SJCRH30 (cell line): ENCODE data around the gene SLC2A6. TPM values are rescaled to one million over a fixed set of nuclear protein-coding genes. Genes with fewer than 3 reads are reported as not detected.

Experiments used
- total RNA-seq: library from RNA; depleted of rRNA; stranded (reverse); fragments of >200 nt; shearing (Covaris generic); gene quantifications from 2 replicates; pipeline ENCODE4 v1.2.3, GENCODE V29; 2014; rRNA removed

The SLC2A6 gene
- total RNA-seq, 1 experiment from 2014 or later: 23.4 TPM

Other genes with a start within 250 kb of the SLC2A6 start
- gene ABO, start 203.9 kb downstream of the SLC2A6 start, total RNA-seq: not detected in 2 replicates
- 27.8 and 29.2 TPM in 2 replicates for gene SURF6, start 142.9 kb downstream of the SLC2A6 start, total RNA-seq
- 60.2 and 71.8 TPM in 2 replicates for gene MED22, start 131.0 kb downstream of the SLC2A6 start, total RNA-seq
- gene RPL7A, start 130.9 kb downstream of the SLC2A6 start, total RNA-seq: 3,575 and 3,860 TPM in 2 replicates
- gene SURF1, start 122.6 kb downstream of the SLC2A6 start, total RNA-seq: 19.0 and 19.3 TPM in 2 replicates
- gene SURF2, start 122.5 kb downstream of the SLC2A6 start, total RNA-seq: 34.7 and 36.2 TPM in 2 replicates
- gene SURF4, start 103.0 kb downstream of the SLC2A6 start, total RNA-seq: 232 and 233 TPM in 2 replicates
- 1.7 and 1.8 TPM in 2 replicates for gene STKLD1, start 102.7 kb downstream of the SLC2A6 start, total RNA-seq
- 39.5 and 41.0 TPM in 2 replicates for gene REXO4, start 61.1 kb downstream of the SLC2A6 start, total RNA-seq
- 0.42 and 0.43 TPM in 2 replicates for gene ADAMTS13, start 56.7 kb downstream of the SLC2A6 start, total RNA-seq
- gene CACFD1, start 19.1 kb downstream of the SLC2A6 start, total RNA-seq: 12.1 and 13.6 TPM in 2 replicates
- 1.1 and 2.0 TPM in 2 replicates for gene MYMK, start 45.9 kb upstream of the SLC2A6 start, total RNA-seq
- gene ADAMTSL2, start 55.6 kb upstream of the SLC2A6 start, total RNA-seq: 3.3 and 3.5 TPM in 2 replicates
- 2.5 and 3.4 TPM in 2 replicates for gene FAM163B, start 130.3 kb upstream of the SLC2A6 start, total RNA-seq
- gene DBH, start 157.3 kb upstream of the SLC2A6 start, total RNA-seq: 2.2 and 2.5 TPM in 2 replicates